NCI-H1930 (cell line): ENCODE results near the gene ADAD2.

Experiments
- DNase-seq, 2 experiments: peaks; one replicate each; lab custom pipeline; 2025; lab: John Stamatoyannopoulos, UW

ADAD2 gene

GRCh38 chr16:84190731-84191388 is at the start of gene ADAD2:
Gene ADAD2, plus strand, starts transcription at chr16:84191157. Its CDS starts 74 bp downstream, at chr16:84191231.
- DNase-seq, result no peak

- no peak for DNase-seq
These were observed 47.9 kb upstream of the ADAD2 start for GRCh38 chr16:84143081-84143480.

GRCh38 chr16:84143784-84144199 is 47.2 kb upstream of the ADAD2 start:
- no peak for DNase-seq

- DNase-seq, result peak in 1 of 2 experiments; percentile 1
These were observed 46.6 kb upstream of the ADAD2 start for GRCh38 chr16:84144209-84144858.

GRCh38 chr16:84144859-84145639 is 45.9 kb upstream of the ADAD2 start, which contains the start of the genes DNAAF1 and HSDL1:
Gene DNAAF1, plus strand, starts transcription at chr16:84145308. Its CDS starts 133 bp downstream, at chr16:84145441.
Gene HSDL1, minus strand, starts transcription at chr16:84145177. Its CDS starts 13,856 bp downstream, at chr16:84131321.
- peak; percentile 70 to 89 for DNase-seq

GRCh38 chr16:84150926-84151325 is 40.0 kb upstream of the ADAD2 start:
- no peak for DNase-seq

- DNase-seq, result no peak
These were observed 37.2 kb upstream of the ADAD2 start for GRCh38 chr16:84153660-84154214.

GRCh38 chr16:84155226-84155625 is 35.7 kb upstream of the ADAD2 start:
- DNase-seq, result no peak

- no peak for DNase-seq
These were observed 35.2 kb upstream of the ADAD2 start for GRCh38 chr16:84155771-84156170.

GRCh38 chr16:84156342-84156784 is 34.6 kb upstream of the ADAD2 start:
- DNase-seq, result no peak

GRCh38 chr16:84159007-84159406 is 31.9 kb upstream of the ADAD2 start:
- no peak for DNase-seq

- DNase-seq, result no peak
These were observed 31.2 kb upstream of the ADAD2 start for GRCh38 chr16:84159800-84160199.

- no peak for DNase-seq
These were observed 29.9 kb upstream of the ADAD2 start for GRCh38 chr16:84161037-84161436.

GRCh38 chr16:84161801-84162200 is 29.2 kb upstream of the ADAD2 start:
- DNase-seq, result no peak

GRCh38 chr16:84165746-84166145 is 25.2 kb upstream of the ADAD2 start:
- DNase-seq, result no peak

GRCh38 chr16:84166796-84167695 is 23.9 kb upstream of the ADAD2 start:
- DNase-seq, result no peak

- no peak for DNase-seq
These were observed 21.1 kb upstream of the ADAD2 start for GRCh38 chr16:84169765-84170310.

GRCh38 chr16:84174396-84174795 is 16.6 kb upstream of the ADAD2 start:
- no peak for DNase-seq

GRCh38 chr16:84175350-84176081 is 15.4 kb upstream of the ADAD2 start:
- DNase-seq, result peak; percentile 4 to 12
